BJ (cell line): Measurements from ENCODE around the gene CD4. TPM values are rescaled to one million over a fixed set of nuclear protein-coding genes. Genes with fewer than 3 reads are reported as not detected.

Source experiments
- CTCF ChIA-PET: fragments of 350-600 bp; formaldehyde crosslinking; extraction: SDS; loops from one replicate; lab custom pipeline; 2021; ENCODE audit warnings: antibody characterized with exemption, inconsistent platforms; lab: Yijun Ruan, JAX
- POLR2A ChIA-PET: fragments of 300-600 bp; sonication (Branson Sonifier 250); formaldehyde crosslinking; extraction: SDS; loops from one replicate; lab custom pipeline; 2021; ENCODE audit warnings: antibody characterized with exemption; lab: Charles Lee
- DNase-seq: peaks from one replicate; pipeline ENCODE4 v3.0.0-alpha.2; 2011; ENCODE audit warnings: low read depth
- H3K27me3 ChIP-seq: 2 replicates; pipeline ENCODE4 v1.6.0; 2011; ENCODE audit warnings: low read length; ENCODE audit not compliant: control insufficient read depth, insufficient read depth
- H3K36me3 ChIP-seq: 2 replicates; pipeline ENCODE4 v1.5.1; 2011; ENCODE audit warnings: low read length; ENCODE audit not compliant: control insufficient read depth, insufficient read depth
- H3K4me3 ChIP-seq: 2 replicates; pipeline ENCODE4 v1.5.1; 2011; ENCODE audit warnings: low read depth, mild to moderate bottlenecking, control low read depth, low read length
- CTCF ChIP-seq: IDR thresholded peaks from 2 replicates; pipeline ENCODE4 v1.5.1; 2011; ENCODE audit warnings: low read depth, mild to moderate bottlenecking, control low read depth, inconsistent platforms, low read length, moderate library complexity; ENCODE audit not compliant: insufficient read depth
- polyA plus RNA-seq: library from polyadenylated mRNA; depleted of rRNA; stranded (reverse); fragments of >200 nt; gene quantifications from 2 replicates; pipeline ENCODE4 v1.2.3, GENCODE V29; 2011

CD4 gene
- polyA plus RNA-seq, 1 experiment: 0.42 TPM

GRCh38 chr12:6758506-6759095 lies 30.7 kb upstream of the CD4 start:
- DNase-seq: no peak
- no peak for TF ChIP-seq CTCF
- H3K36me3 ChIP-seq: no peaks in the 10 kb centered on the region
- ChIA-PET CTCF (interaction anchor here (2.0 to 13.4 kb wide), 2 partner anchors 8 to 20 kb away, joined by 5 to 222 read pairs; partner anchors contain the start of genes LAG3 and PTMS), POLR2A (no interaction called here)
- no peaks in the 10 kb centered on the region for H3K27me3 ChIP-seq
- no peak overlapping the region for H3K4me3 ChIP-seq

- DNase-seq: no peak
- no peak for TF ChIP-seq CTCF
- no peaks in the 10 kb centered on the region for H3K36me3 ChIP-seq
- POLR2A ChIA-PET: interaction anchor here (0.5 kb wide), 1 partner anchor 355 kb away, joined by 3 read pairs; no protein-coding TSS in a partner anchor
- CTCF ChIA-PET: interaction anchor here (0.6 to 13.4 kb wide), 4 partner anchors 19 to 69 kb away, joined by 3 to 222 read pairs (median 6); partner anchors contain the start of genes LAG3 and P3H3
- no peaks in the 10 kb centered on the region for H3K27me3 ChIP-seq
- no peak overlapping the region for H3K4me3 ChIP-seq
Observed at GRCh38 chr12:6759741-6760140, 29.6 kb upstream of the CD4 start.

GRCh38 chr12:6763380-6763779 lies 25.9 kb upstream of the CD4 start:
- no peak for TF ChIP-seq CTCF
- ChIA-PET POLR2A (interaction anchor here (0.6 kb wide), 1 partner anchor 114 kb away, joined by 5 read pairs; no protein-coding TSS in a partner anchor), CTCF (interaction anchor here (0.9 to 13.4 kb wide), 4 partner anchors 10 to 64 kb away, joined by 3 to 222 read pairs (median 18); partner anchors contain the start of genes LAG3 and MLF2)
- no peaks in the 10 kb centered on the region for H3K36me3 ChIP-seq
- no peak for DNase-seq
- H3K27me3 ChIP-seq: no peaks in the 10 kb centered on the region
- H3K4me3 ChIP-seq: peak overlapping the region; percentile 24

GRCh38 chr12:6764011-6764828 lies 25.1 kb upstream of the CD4 start:
- peak overlapping the region; percentile 24 for H3K4me3 ChIP-seq

More at GRCh38 chr12:6764011-6764828, 25.1 kb upstream of the CD4 start:
- peak; percentile 98 for DNase-seq
- CTCF ChIA-PET: interaction anchor here (0.9 to 13.4 kb wide), 5 partner anchors 11 to 63 kb away, joined by 3 to 222 read pairs (median 32); partner anchors contain the start of genes LAG3 and MLF2
- H3K36me3 ChIP-seq: no peaks in the 10 kb centered on the region
- no peak for TF ChIP-seq CTCF
- POLR2A ChIA-PET: interaction anchor here (1.5 kb wide), 1 partner anchor 13 kb away, joined by 3 read pairs; no protein-coding TSS in a partner anchor
- H3K27me3 ChIP-seq: no peaks in the 10 kb centered on the region
